Mucosa of gallbladder (tissue), 1 donor: Measurements from ENCODE around the gene BMAL1. TPM values are rescaled to one million over a fixed set of nuclear protein-coding genes. Genes with fewer than 3 reads are reported as not detected.
"Not testable (repeated sequence)": the region's sequence is repeated elsewhere in the genome, so short reads cannot be mapped to it uniquely, and the experiment has no call there.

ENCODE experiments used
- DNase-seq: peaks from one replicate; pipeline ENCODE4 v3.0.0-alpha.2; 2020; ENCODE audit warnings: low spot score
- total RNA-seq: library from RNA; stranded (reverse); gene quantifications from one replicate; pipeline ENCODE4 v1.2.1, GENCODE V29; 2021
- donor health status: DM: no; HTN: no; CAD: no.

BMAL1 gene
- 21.2 TPM for total RNA-seq

GRCh38 chr11:13277768-13278608, at the start of gene BMAL1:
BMAL1 (plus strand) TSS chr11:13277790; CDS start chr11:13354309, 76,519 bp downstream.
- peak; percentile 29 for DNase-seq

- no peak for DNase-seq
These were observed 49.0 kb upstream of the BMAL1 start for GRCh38 chr11:13228572-13228971.

GRCh38 chr11:13229136-13229535, 48.5 kb upstream of the BMAL1 start:
- no peak for DNase-seq

- DNase-seq = no peak
These were observed 47.8 kb upstream of the BMAL1 start for GRCh38 chr11:13229711-13230318.

GRCh38 chr11:13233173-13233745, 44.3 kb upstream of the BMAL1 start:
- DNase-seq = no peak

GRCh38 chr11:13235895-13236294, 41.7 kb upstream of the BMAL1 start:
- no peak for DNase-seq

GRCh38 chr11:13236626-13237025, 41.0 kb upstream of the BMAL1 start:
- no peak for DNase-seq

- no peak for DNase-seq
These were observed 39.8 kb upstream of the BMAL1 start for GRCh38 chr11:13237761-13238160.

- DNase-seq = peak; percentile 34
These were observed 38.6 kb upstream of the BMAL1 start for GRCh38 chr11:13238879-13239514.

GRCh38 chr11:13242564-13242963, 35.0 kb upstream of the BMAL1 start:
- DNase-seq = no peak

- DNase-seq = no peak
These were observed 29.8 kb upstream of the BMAL1 start for GRCh38 chr11:13247606-13248296.

- DNase-seq = no peak
These were observed 28.4 kb upstream of the BMAL1 start for GRCh38 chr11:13249177-13249576.

- DNase-seq = no peak
These were observed 27.6 kb upstream of the BMAL1 start for GRCh38 chr11:13249992-13250391.

- no peak for DNase-seq
These were observed 25.6 kb upstream of the BMAL1 start for GRCh38 chr11:13251966-13252365.

- DNase-seq = no peak
These were observed 25.2 kb upstream of the BMAL1 start for GRCh38 chr11:13252438-13252837.

- no peak for DNase-seq
These were observed 21.4 kb upstream of the BMAL1 start for GRCh38 chr11:13256216-13256615.

- not testable (repeated sequence) for DNase-seq
These were observed 19.5 kb upstream of the BMAL1 start for GRCh38 chr11:13258061-13258460.

- no peak for DNase-seq
These were observed 18.7 kb upstream of the BMAL1 start for GRCh38 chr11:13258855-13259254.

GRCh38 chr11:13259374-13259773, 18.2 kb upstream of the BMAL1 start:
- no peak for DNase-seq

- DNase-seq = no peak
These were observed 17.2 kb upstream of the BMAL1 start for GRCh38 chr11:13260201-13260962.

GRCh38 chr11:13260963-13261588, 16.5 kb upstream of the BMAL1 start:
- DNase-seq = no peak
